Endothelial cell of umbilical vein (primary cell): ENCODE measurements around the gene ZNF644. TPM values are rescaled to one million over a fixed set of nuclear protein-coding genes. Genes with fewer than 3 reads are reported as not detected.

Experiments used
- BruUV-seq: library from RNA; stranded (reverse); fragments of 400-500 nt; replicated peaks from 2 replicates; lab custom pipeline; 2021; lab: Mats Ljungman, UMichigan
- CTCF ChIA-PET: fragments of 300-600, 350-600 bp; sonication (Branson Sonifier 250); formaldehyde crosslinking; loops from one replicate; lab custom pipeline; 2021; ENCODE audit warnings: antibody characterized with exemption, inconsistent platforms; lab: Charles Lee
- POLR2A ChIA-PET: fragments of 300-600, 350-600 bp; sonication (Branson Sonifier 250); formaldehyde crosslinking; loops from one replicate; lab custom pipeline; 2021; ENCODE audit warnings: antibody characterized with exemption, inconsistent platforms; lab: Charles Lee
- DNase-seq: peaks from one replicate; pipeline ENCODE4 v3.0.0-alpha.2; 2011; ENCODE audit warnings: low read depth, low spot score
- FAIRE-seq: peaks from 2 replicates; lab custom pipeline; 2011; peaks lifted over from hg19 to GRCh38; lab: Jason Lieb, UNC
- H2AFZ ChIP-seq: 2 replicates; pipeline ENCODE4 v1.6.0; 2012; ENCODE audit warnings: low read depth, low read length, control low read depth, inconsistent platforms
- H3K27ac ChIP-seq: 2 replicates; pipeline ENCODE4 v1.5.1; 2011; ENCODE audit warnings: low read depth, mild to moderate bottlenecking, control low read depth, low read length, moderate library complexity; ENCODE audit not compliant: insufficient read depth
- H3K27me3 ChIP-seq, 2 experiments: 2 replicates each; pipeline versions ENCODE4 v1.6.0 to v1.6.1; 2011; ENCODE audit warnings: low read length in 2 of 2, mixed read lengths in 1 of 2; ENCODE audit not compliant: control insufficient read depth in 2 of 2, insufficient read depth in 2 of 2
- H3K36me3 ChIP-seq, 2 experiments: 2 replicates in 1 of 2; 3 replicates in 1 of 2; pipeline ENCODE4 v1.5.1; 2011; ENCODE audit warnings: low read length in 2 of 2, mild to moderate bottlenecking in 1 of 2, moderate library complexity in 1 of 2; ENCODE audit not compliant: control insufficient read depth in 2 of 2, insufficient read depth in 2 of 2; ENCODE audit errors: extremely low read depth in 1 of 2
- H3K4me1 ChIP-seq: 3 replicates; pipeline ENCODE4 v1.5.1; 2011; ENCODE audit warnings: mild to moderate bottlenecking, low read length; ENCODE audit not compliant: control insufficient read depth, insufficient read depth; ENCODE audit errors: extremely low read depth
- H3K4me2 ChIP-seq: 2 replicates; pipeline ENCODE4 v1.6.1; 2011; ENCODE audit warnings: low read length, control low read depth, mixed read lengths; ENCODE audit not compliant: insufficient read depth
- H3K4me3 ChIP-seq, 3 experiments: fragments of 200-600 bp in 1 of 3; sonication (generic), shearing (Covaris generic) in 1 of 3; replicated peaks in 1 of 3; 2 replicates each; pipeline ENCODE4 v1.5.1; 2011 to 2016; ENCODE audit warnings: control low read depth in 3 of 3, low read length in 3 of 3, mild to moderate bottlenecking in 2 of 3, inconsistent platforms in 1 of 3, low read depth in 1 of 3, moderate library complexity in 1 of 3; ENCODE audit not compliant: insufficient read depth in 1 of 3
- H3K79me2 ChIP-seq: 2 replicates; pipeline ENCODE4 v1.6.0; 2012; ENCODE audit warnings: low read length, inconsistent platforms; ENCODE audit not compliant: control insufficient read depth, insufficient read depth
- H3K9ac ChIP-seq: replicated peaks from 2 replicates; pipeline ENCODE3; 2011; ENCODE audit warnings: low read length, control low read depth; ENCODE audit not compliant: insufficient read depth; ENCODE audit errors: extremely low read depth
- H3K9me1 ChIP-seq: replicated peaks from 3 replicates; pipeline ENCODE4 v1.6.0; 2011; ENCODE audit warnings: mild to moderate bottlenecking, low read length; ENCODE audit not compliant: control insufficient read depth, insufficient read depth; ENCODE audit errors: extremely low read depth
- H3K9me3 ChIP-seq: replicated peaks from 2 replicates; pipeline ENCODE4 v1.5.1; 2012; ENCODE audit warnings: low read length, inconsistent platforms; ENCODE audit not compliant: control insufficient read depth, insufficient read depth
- H4K20me1 ChIP-seq: replicated peaks from 2 replicates; pipeline ENCODE3; 2011; ENCODE audit warnings: mild to moderate bottlenecking, low read length; ENCODE audit not compliant: control insufficient read depth, insufficient read depth; ENCODE audit errors: extremely low read depth
- EZH2 ChIP-seq: IDR thresholded peaks from 2 replicates; pipeline ENCODE4 v1.6.1; 2012; ENCODE audit warnings: borderline replicate concordance, low read depth, mild to moderate bottlenecking, moderate library complexity, low read length, inconsistent platforms; ENCODE audit not compliant: severe bottlenecking
- FOS ChIP-seq: IDR thresholded peaks from 2 replicates; pipeline ENCODE4 v1.6.1; 2011; ENCODE audit warnings: mild to moderate bottlenecking, low read length, moderate library complexity, borderline replicate concordance; ENCODE audit not compliant: insufficient read depth
- GATA2 ChIP-seq: IDR thresholded peaks from 2 replicates; pipeline ENCODE4 v1.7.0; 2011; ENCODE audit warnings: low read depth, mild to moderate bottlenecking, moderate library complexity, mixed read lengths, low read length; ENCODE audit not compliant: insufficient read length, insufficient read depth
- JUN ChIP-seq: IDR thresholded peaks from 2 replicates; pipeline ENCODE4 v1.6.1; 2011; ENCODE audit warnings: borderline replicate concordance, low read depth; ENCODE audit not compliant: insufficient read length, insufficient read depth
- MAX ChIP-seq: IDR thresholded peaks from 2 replicates; pipeline ENCODE4 v1.6.1; 2011; ENCODE audit not compliant: insufficient read depth, insufficient read length
- MYC ChIP-seq: IDR thresholded peaks from one replicate; pipeline ENCODE4 v1.6.1; 2011; ENCODE audit warnings: mild to moderate bottlenecking, low read depth, low read length
- POLR2A ChIP-seq: IDR thresholded peaks from 2 replicates; pipeline ENCODE4 v1.6.1; 2012; ENCODE audit warnings: low read depth, mild to moderate bottlenecking, control low read depth, low read length
- POLR2AphosphoS5 ChIP-seq: IDR thresholded peaks from 2 replicates; pipeline ENCODE4 v1.6.1; 2012; ENCODE audit warnings: low read depth, mild to moderate bottlenecking, control low read depth, low read length, moderate library complexity; ENCODE audit not compliant: insufficient read depth
- dilution Hi-C: fragments of 300-500 bp; cut with MboI; formaldehyde crosslinking; loops from one replicate; pipeline ENCODE4 v1.15.0; 2019; ENCODE audit warnings: low sequenced_read_pairs; ENCODE audit not compliant: extremely low pct_ligation_motif_present
- intact Hi-C: fragments of 100-400 bp; cut with micrococcal nuclease; formaldehyde crosslinking; loops from one replicate; pipeline ENCODE4 v1.10.0; 2022
- polyA plus RNA-seq, 4 experiments: library from polyadenylated mRNA; depleted of rRNA in 3 of 4; stranded (reverse) in 3 of 4; unstranded in 1 of 4; fragments of >200 nt; gene quantifications; 2 replicates each; pipeline versions ENCODE4 v1.2.1 to v1.2.3, GENCODE V29; 2011 to 2012; ENCODE audit warnings: missing spikeins in 1 of 4
- total RNA-seq: library from RNA; stranded (reverse); gene quantifications from 2 replicates; pipeline ENCODE4 v1.2.3, GENCODE V29; 2021
- TF ChIP-seq, protein P1 (sequence below), 2 donors: IDR thresholded peaks; 1 replicate in 1 of 2; 2 replicates in 1 of 2; pipeline ENCODE4 v1.5.1; 2011; ENCODE audit warnings: low read length in 2 of 2, mild to moderate bottlenecking in 2 of 2, moderate library complexity in 2 of 2, control low read depth in 1 of 2, inconsistent platforms in 1 of 2, low read depth in 1 of 2; ENCODE audit not compliant: insufficient read depth in 1 of 2; ENCODE audit errors: extremely low read depth in 1 of 2

ZNF644 gene
- total and polyA plus RNA-seq, 2 donors (not counting 3 experiments of a cell fraction or from before 2014, with no cell fraction given), result 7.2 to 47.0 TPM

DNA sequence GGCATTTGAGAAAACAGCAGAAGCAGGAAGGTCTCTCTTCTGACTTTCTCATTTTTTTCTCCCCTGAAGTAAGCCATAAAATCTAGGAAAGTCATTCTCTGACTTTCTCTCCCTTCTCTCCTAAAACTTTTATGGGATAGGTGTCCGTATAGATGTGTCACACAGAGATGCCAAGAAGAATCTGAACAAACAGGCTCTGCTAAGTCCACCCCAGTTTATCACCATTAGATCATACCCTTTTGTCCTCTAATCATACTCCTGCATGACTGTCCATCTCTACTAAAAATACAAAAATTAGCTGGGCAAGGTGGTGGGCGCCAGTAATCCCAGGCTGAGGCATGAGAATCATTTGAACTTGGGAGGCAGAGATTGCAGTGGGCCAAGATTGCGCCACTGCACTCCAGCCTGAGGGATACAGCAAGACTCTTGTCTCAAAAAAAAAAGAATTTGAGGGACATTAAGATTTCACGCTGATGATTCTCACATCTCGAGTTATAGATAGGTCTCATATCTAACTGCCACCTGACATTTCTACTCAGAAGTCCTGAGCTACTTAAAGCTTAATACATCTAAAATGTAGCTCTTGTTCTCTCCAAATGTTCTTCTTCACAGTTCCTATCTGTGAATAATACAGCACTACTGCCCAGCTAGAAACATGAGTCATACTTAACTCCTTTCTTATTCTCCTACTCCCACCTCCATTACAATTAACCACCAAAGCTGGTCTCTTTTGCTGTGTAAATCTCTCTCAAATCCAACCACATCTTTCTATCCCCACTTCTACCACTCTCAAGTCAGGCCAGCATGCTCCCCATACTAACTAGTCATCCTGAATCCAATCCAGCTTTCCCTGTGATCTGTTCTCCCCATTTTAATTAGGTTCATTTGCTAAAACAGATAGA lies 47.7 kb downstream of the ZNF644 start:
- ChIA-PET CTCF (interaction anchor here (0.8 to 2.5 kb wide), 4 partner anchors 9 to 253 kb away, joined by 3 to 14 read pairs (median 4); no protein-coding TSS in a partner anchor), POLR2A (no interaction called here)
- dilution Hi-C loops (no loop called here), intact Hi-C loops (no loop called here)
- no TSS peak for BruUV-seq
- peaks cover 3% of the 10 kb centered on the region for H4K20me1 ChIP-seq
- H3K4me1 ChIP-seq, result no peaks in the 10 kb centered on the region
- H3K9me1 ChIP-seq, result no peaks in the 10 kb centered on the region
- peak; percentile 28 for DNase-seq
- TF ChIP-seq JUN (peak; percentile 34), FOS (peak; percentile 68), GATA2 (no peak), POLR2A (no peak), EZH2 (no peak), POLR2AphosphoS5 (no peak), MYC (no peak), MAX (no peak)
- TF ChIP-seq, protein P1, sequence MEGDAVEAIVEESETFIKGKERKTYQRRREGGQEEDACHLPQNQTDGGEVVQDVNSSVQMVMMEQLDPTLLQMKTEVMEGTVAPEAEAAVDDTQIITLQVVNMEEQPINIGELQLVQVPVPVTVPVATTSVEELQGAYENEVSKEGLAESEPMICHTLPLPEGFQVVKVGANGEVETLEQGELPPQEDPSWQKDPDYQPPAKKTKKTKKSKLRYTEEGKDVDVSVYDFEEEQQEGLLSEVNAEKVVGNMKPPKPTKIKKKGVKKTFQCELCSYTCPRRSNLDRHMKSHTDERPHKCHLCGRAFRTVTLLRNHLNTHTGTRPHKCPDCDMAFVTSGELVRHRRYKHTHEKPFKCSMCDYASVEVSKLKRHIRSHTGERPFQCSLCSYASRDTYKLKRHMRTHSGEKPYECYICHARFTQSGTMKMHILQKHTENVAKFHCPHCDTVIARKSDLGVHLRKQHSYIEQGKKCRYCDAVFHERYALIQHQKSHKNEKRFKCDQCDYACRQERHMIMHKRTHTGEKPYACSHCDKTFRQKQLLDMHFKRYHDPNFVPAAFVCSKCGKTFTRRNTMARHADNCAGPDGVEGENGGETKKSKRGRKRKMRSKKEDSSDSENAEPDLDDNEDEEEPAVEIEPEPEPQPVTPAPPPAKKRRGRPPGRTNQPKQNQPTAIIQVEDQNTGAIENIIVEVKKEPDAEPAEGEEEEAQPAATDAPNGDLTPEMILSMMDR (IDR thresholded peaks at IDR 0.05; ENCODE audit: extremely low read depth in 1 of 2, insufficient read depth in 1 of 2, low read depth in 1 of 2, low read length in 2 of 2), result no peak
- peak overlapping the region; percentile 8 for H3K27ac ChIP-seq
- FAIRE-seq, result no peak
- no peak overlapping the region for H3K9ac ChIP-seq
- no peak overlapping the region for H3K4me2 ChIP-seq
- no peak overlapping the region for H3K4me3 ChIP-seq
- no peaks in the 10 kb centered on the region for H3K27me3 ChIP-seq
- no peak overlapping the region for H2AFZ ChIP-seq
- H3K79me2 ChIP-seq, result peaks cover 45% of the 10 kb centered on the region
- no peaks in the 10 kb centered on the region for H3K9me3 ChIP-seq
- peaks cover 0 to 4% of the 10 kb centered on the region in 2 experiments for H3K36me3 ChIP-seq
